GM15510 (cell line): ENCODE data around the gene C2orf80.

Source experiments
- POLR2A ChIP-seq: IDR thresholded peaks from 3 replicates; pipeline ENCODE4 v1.6.1; 2011; ENCODE audit warnings: borderline replicate concordance; ENCODE audit not compliant: insufficient read length; ENCODE audit errors: extremely low read depth

Gene C2orf80

DNA sequence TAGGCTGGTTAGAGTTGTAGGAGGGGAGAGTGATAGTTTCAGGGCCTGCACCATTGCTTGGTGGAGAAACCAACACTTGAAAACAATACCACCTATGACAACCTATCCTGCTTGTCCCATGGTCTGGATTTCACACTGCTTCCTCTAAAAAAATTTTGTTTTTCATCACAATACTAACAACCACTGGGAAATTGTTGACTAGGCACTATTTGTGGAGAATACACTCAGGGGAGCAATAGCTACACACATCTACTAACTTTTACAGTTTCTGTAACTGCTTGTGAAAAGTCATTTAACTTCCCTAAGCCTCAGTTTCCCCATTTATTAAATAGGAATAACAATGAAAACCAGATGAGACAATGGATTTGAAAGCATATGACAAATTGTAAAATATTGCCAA is 39.7 kb downstream of the C2orf80 start:
- TF ChIP-seq POLR2A: no peak

DNA sequence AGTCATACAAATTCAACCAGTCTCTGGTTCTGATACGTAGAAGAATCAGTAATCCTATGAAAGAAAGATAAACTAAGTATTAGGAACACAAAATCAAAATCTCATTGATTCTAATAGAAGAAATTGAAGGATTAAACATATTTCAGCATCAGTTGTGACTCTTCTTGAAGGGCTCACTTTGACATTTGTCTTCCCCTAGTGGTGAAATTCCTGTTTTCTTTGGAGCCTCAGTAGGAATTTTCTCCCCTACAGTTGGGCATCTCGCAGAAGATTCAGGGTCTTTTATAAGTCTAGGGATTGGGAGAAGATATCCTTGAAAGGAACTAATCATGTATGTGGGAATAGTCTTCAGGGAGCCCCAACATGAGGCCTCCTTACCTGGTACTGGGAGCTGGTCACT is 41.0 kb downstream of the C2orf80 start:
- TF ChIP-seq POLR2A: no peak

DNA sequence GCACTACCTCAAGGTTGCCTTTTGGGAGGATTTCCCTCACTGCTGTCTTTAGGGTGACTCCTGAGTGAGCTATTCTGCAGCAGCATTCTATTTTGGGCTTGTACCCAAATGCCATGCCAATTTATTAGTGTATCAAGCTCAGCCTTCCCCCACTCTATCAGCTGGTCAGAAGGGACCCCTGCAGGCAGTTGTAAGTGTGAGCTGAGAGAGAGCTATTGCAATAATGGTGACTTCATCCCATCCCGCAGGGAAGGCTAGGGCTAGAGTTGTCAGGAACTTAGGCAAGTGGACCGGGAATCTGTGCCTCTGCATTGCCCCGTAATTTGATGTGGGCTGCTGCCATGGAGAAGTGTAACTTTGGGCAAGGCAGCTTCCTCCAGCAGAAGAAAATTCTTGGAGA is 42.1 kb downstream of the C2orf80 start:
- TF ChIP-seq POLR2A: no peak

DNA sequence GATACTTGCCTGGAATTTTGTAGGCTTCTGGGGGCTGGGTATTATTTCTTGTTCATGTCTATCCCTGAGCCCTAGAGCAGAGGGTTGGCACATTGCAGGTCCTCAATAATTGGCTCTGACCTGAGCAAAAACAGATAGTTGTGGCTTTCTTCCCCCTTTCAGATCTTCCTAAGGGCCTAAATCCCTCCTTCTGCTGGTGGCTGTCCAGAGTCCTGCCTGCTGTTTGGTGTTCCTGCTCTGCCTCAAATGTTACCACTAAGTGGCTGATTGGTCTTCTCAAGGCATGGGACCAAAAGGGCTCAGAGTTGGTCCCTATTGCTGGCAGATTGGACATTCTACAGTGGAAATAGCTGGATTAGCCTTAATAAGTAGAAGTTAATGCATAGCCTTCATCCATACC is 42.8 kb downstream of the C2orf80 start:
- no peak for TF ChIP-seq POLR2A

DNA sequence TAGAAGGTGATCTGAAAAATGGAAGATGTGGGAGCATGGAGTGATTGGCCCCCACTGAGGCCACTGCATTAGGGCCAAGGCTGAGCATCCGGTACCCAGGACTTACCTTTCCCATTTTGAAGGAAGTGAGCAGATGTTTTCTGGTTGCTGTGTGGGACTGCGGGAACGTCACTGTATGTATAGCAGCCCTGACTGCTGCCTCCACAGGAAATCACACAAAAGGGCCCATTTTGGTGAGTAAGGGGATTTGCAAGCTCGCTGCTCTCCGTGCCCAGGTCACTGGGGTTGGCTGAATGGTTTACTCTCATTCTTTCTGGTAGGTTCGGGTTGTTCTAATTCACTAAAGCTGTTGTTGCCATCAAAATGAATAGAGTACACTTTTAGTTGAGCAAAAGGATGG is 43.8 kb downstream of the C2orf80 start, which contains the start of gene CRYGB:
Gene CRYGB (minus strand): TSS at position 153 of the 400 bp plus-strand sequence. CDS start 38 bp downstream, at position 115.
- TF ChIP-seq POLR2A: no peak

DNA sequence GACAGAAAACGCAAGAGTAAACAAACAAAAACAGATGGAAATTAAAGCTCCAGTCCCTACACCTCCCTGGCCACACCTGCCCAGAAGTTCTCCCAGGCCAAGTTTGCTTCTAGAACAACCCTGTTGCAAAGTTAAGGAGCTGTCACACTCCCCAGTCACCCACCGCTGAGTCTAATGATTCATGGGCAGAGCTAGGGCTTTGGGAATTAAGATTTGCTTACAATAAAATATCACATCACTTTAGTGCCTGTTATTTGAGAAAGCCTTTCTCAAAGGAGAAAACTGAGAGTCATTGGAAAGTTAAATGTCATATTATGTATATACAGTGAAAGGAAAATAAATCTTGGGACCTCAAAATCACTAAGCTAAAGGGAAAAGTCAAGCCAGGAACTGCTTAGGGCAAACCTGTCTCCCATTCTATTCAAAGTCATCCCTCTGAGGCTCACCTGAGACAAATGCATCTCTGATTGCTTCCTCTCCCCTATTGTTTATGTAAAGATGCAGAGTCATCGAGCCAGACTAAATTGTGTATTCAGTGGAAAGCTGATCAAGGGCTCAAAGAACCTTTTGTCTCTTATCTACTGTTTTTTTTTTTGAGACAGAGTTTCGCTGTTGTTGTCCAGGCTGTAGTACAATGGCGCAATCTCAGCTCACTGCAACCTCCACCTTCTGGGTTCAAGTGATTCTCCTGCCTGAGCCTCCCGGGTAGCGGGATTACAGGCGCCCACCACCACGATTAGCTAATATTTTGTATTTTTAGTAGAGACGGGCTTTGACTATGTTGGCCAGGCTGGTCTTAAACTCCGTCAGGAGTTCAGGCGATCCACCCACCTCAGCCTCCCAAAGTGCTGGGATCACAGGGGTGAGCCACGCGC is 46.7 kb downstream of the C2orf80 start:
- no peak for TF ChIP-seq POLR2A

DNA sequence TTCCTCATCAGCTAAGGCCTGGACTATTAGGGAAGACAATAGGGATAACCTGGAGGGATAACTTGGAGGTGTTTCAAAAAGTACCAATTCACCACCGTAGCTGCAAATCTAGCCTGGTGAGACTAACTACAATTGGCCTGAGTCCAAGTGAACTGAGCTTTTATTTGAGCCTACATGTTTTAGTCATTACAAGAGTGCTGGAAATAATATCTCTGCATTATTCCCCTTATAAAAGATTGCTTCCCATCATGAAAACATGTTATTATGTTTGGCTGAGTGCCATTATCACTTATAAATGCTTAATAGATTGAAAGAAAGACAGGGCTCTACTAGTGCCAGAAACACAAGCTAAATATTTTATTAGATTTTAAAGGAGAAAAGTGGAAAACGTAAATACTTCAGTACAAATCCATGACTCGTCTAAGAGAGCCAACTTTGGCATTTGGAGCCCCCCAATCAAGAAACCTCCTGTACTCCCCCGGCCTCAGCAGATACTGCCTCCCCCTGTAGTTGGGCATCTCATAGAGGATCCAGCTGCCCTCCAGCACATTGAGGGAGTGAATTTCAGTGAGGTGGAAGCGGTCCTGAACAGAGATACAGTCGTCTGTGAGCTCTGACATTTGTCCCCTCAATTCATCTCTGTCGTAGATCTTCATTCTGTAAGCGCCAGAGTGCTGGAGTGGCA is 47.4 kb downstream of the C2orf80 start:
- TF ChIP-seq POLR2A: no peak

DNA sequence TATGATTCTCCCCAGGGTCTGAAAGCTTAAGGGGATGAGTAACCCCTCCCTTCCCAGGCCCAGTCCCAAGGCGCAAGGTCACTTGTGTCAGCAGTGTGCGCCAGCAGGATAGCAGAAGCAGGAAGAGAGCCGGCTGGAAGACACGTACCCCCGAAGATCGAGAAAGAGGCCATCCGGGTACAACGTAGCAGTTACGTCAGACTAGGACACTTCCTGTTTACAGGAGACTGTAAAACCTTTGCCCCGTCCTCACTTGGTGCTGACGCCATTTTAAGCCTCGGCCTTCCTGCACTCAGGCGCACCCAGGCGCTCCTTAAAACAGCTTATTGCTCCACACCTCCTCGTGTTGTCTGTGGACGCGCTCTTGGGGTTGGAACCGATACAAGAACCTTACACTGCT is 50.4 kb downstream of the C2orf80 start:
- TF ChIP-seq POLR2A: no peak

DNA sequence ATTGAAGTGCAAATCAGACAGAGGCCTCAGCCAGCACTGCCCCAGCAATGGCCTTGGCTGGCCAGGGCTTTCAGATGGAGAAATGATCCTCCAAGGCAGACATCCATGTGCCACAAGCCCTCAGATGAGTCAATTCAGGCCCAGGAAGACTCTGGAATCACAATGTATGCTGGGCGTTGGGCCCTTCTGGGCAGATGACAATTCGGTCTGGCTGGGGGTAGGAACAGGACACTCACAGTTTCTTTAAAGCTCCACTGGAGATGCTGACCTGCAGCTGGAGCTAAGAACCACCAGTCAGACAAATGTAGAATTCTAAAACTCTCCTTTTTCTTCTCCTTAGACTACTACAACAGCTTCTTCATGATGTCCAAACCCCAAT is 53.1 kb downstream of the C2orf80 start:
- no peak for TF ChIP-seq POLR2A

DNA sequence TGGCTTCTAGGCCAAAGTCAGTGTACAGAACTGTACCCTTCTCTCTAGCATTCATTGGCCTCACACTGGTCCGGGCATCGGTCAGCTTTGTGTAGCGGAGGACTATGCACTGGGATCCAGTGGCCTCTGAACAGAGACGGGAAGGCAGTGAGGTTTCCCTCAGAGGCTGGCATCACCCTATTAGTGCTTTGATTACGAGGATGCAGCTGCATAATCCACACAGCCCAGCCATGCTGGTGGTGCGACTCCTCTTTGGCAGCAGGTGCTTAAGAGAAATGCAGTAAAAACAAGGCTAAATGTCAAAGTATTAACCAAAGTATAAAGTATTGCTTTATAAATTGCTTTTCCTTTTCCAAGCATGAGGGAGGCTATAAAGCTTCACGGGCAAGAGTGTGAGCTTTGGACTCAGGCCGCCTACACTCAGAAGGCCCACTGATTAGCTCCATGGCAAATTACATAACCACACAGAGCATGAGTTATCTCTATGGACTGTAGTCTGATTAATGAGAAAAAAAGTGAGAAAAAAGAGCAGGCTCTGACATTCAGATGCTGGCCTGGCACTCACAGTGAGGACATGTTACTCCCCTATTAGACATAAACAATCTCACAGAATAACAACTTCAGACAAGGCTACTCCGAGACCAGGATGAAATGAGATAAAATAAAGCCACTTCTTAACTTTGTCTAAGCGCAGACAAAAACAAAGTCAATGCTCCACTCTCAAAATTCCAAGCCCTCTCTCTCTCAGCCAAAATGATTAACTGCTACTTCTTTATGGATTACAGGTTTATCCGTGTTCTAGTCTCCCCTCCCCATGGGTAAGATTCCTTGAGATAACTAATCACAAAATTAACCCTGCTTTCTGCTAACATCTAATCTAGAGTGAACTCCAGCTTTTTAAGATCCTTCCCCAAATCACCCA is 53.8 kb downstream of the C2orf80 start:
- no peak for TF ChIP-seq POLR2A

DNA sequence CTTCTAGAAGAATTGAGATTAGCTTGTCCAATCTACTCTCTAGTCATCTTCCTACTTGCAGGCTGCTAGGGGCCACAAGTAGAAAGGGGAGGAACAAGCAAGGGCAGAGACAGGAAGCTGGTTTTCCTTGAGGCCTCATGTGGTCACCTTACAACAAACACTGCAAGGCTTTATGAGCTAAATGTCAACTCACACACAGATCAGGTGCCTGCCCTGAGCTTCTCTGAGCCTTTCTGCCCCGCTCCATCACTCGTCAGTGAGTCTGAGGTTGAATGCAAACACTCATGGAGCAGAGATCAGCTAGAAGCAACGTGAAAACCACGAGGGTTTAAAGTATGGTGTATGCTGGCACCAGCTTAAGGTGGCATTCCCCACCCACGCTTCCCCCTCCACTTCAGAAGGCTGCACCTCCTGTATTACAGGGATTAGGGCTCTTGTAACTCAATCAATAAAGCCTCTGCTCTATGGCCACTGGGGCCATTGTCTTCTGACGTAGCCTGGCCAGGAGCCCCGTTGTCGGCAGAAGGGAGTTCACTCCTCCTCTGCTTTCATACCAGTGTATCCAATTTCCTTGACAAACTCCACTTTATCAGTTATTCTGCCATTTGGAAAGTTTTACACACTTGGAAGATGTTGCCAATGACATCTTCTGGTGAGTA is 54.8 kb downstream of the C2orf80 start:
- no peak for TF ChIP-seq POLR2A

DNA sequence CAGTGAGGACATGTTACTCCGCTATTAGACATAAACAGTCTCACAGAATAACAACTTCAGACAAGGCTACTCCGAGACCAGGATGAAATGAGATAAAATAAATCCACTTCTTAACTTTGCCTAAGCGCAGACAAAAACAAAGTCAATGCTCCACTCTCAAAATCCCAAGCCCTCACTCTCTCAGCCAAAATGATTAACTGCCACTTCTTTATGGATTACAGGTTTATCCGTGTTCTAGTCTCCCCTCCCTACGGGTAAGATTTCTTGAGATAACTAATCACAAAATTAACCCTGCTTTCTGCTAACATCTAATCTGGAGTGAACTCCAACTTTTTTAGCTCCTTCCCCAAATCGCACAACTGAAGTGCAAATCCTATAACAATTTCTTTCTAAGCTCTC is 59.1 kb downstream of the C2orf80 start:
- TF ChIP-seq POLR2A: no peak

DNA sequence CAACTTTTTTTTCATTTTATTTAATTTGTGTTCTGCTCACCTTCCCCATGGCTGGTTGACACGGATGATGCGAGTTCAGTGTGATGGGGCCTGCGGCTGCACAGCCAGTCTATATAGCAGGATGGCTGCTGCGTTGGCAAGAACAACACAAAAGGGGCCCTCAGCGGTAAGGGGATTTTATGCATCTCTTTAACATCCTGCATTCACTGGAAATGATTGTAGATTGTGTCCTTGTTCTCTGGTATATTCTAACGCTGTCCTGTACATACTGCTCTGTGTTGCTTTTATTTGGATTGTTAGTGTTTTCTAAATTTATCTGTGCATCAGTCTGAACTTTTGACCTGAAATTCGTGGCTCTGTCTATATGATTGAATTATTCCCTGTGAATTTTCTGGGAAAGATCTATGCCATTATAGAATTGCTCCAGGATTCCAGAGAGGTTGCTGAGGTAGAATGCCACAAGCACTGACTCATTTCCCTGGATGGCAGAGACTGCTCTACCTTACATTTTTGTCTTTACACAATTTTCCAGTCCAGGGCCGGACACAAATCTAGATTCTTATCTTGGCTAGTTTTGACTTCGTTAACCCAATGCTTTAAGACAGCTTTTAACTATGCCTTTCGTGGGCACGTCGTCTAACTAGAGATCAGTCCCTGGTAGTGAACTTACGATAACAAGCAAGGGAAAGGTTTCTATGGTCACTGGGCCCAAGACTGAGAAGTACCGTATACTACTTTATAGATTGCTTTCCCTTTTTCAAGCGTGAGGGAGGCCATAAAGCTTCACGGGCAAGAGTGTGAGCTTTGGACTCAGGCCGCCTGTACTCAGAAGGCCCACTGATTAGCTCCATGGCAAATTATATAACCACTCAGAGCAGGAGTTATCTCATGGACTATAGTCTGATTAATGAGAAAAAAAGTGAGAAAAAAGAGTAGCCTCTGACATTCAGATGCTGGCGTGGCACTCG is 59.8 kb downstream of the C2orf80 start, which contains the start of gene CRYGC:
Gene CRYGC (minus strand): TSS at position 85 of the 968 bp plus-strand sequence. CDS start 36 bp downstream, at position 49.
- no peak for TF ChIP-seq POLR2A
